IMR-90 (cell line): ENCODE results near the gene SULT1C4. TPM values are rescaled to one million over a fixed set of nuclear protein-coding genes. Genes with fewer than 3 reads are reported as not detected.

ENCODE experiments used
- ATAC-seq: fragments of 200-7000 bp; cut with Tn5 transposase; 2 replicates; pipeline ENCODE4 v1.9.1; 2020; ENCODE audit warnings: low read depth, mild to moderate bottlenecking, moderate library complexity
- BruUV-seq: library from RNA; stranded (reverse); fragments of 400-500 nt; replicated peaks from 2 replicates; lab custom pipeline; 2021; lab: Mats Ljungman, UMichigan
- CTCF ChIA-PET: fragments of 300-600 bp; formaldehyde crosslinking; extraction: SDS; loops from one replicate; lab custom pipeline; 2021; ENCODE audit warnings: antibody characterized with exemption; lab: Yijun Ruan, JAX
- POLR2A ChIA-PET: fragments of 300-600 bp; sonication (Branson Sonifier 250); formaldehyde crosslinking; loops from one replicate; lab custom pipeline; 2022; ENCODE audit warnings: antibody characterized with exemption; ENCODE audit not compliant: unreplicated experiment; lab: Charles Lee
- DNase-seq: peaks from one replicate; pipeline ENCODE4 v3.0.0; 2013
- H2AFZ ChIP-seq: replicated peaks from 2 replicates; pipeline ENCODE3; 2013; ENCODE audit warnings: low read length, mild to moderate bottlenecking; ENCODE audit not compliant: poor library complexity
- H2AK5ac ChIP-seq: 2 replicates; pipeline ENCODE4 v1.6.1; 2013; ENCODE audit warnings: low read depth, low read length, inconsistent platforms
- H2AK9ac ChIP-seq: replicated peaks from 2 replicates; pipeline ENCODE3; 2013; ENCODE audit warnings: mild to moderate bottlenecking, low read depth, low read length, moderate library complexity; ENCODE audit not compliant: poor library complexity
- H2BK120ac ChIP-seq: 2 replicates; pipeline ENCODE4 v1.6.1; 2013; ENCODE audit warnings: low read depth, low read length, inconsistent platforms
- H2BK15ac ChIP-seq: 3 replicates; pipeline ENCODE4 v1.6.1; 2013; ENCODE audit warnings: low read depth, low read length, inconsistent platforms
- H2BK20ac ChIP-seq: 2 replicates; pipeline ENCODE4 v1.6.1; 2013; ENCODE audit warnings: low read depth, mild to moderate bottlenecking, inconsistent platforms, low read length, moderate library complexity
- H2BK5ac ChIP-seq: 2 replicates; pipeline ENCODE4 v1.6.1; 2013; ENCODE audit warnings: mild to moderate bottlenecking, low read depth, low read length, inconsistent platforms; ENCODE audit not compliant: poor library complexity, severe bottlenecking
- H3K14ac ChIP-seq: replicated peaks from 2 replicates; pipeline ENCODE4 v1.6.1; 2013; ENCODE audit warnings: low read depth, low read length, inconsistent platforms
- H3K18ac ChIP-seq: 2 replicates; pipeline ENCODE4 v1.6.1; 2013; ENCODE audit warnings: low read depth, low read length, control low read depth
- H3K23ac ChIP-seq: 2 replicates; pipeline ENCODE4 v1.6.1; 2013; ENCODE audit warnings: low read depth, low read length, inconsistent platforms
- H3K27ac ChIP-seq: 2 replicates; pipeline ENCODE4 v1.5.1; 2013; ENCODE audit warnings: mild to moderate bottlenecking, control low read depth, low read length; ENCODE audit not compliant: insufficient read depth
- H3K27me3 ChIP-seq: 2 replicates; pipeline ENCODE4 v1.6.1; 2013; ENCODE audit warnings: low read length; ENCODE audit not compliant: control insufficient read depth, insufficient read depth
- H3K36me3 ChIP-seq: 2 replicates; pipeline ENCODE4 v1.6.1; 2013; ENCODE audit warnings: low read length, mixed read lengths; ENCODE audit not compliant: control insufficient read depth, insufficient read depth
- H3K4ac ChIP-seq: 2 replicates; pipeline ENCODE4 v1.6.1; 2013; ENCODE audit warnings: low read depth, low read length, inconsistent platforms
- H3K4me1 ChIP-seq: 2 replicates; pipeline ENCODE4 v1.6.1; 2013; ENCODE audit warnings: low read length, mixed read lengths; ENCODE audit not compliant: control insufficient read depth, insufficient read depth
- H3K4me2 ChIP-seq: 2 replicates; pipeline ENCODE4 v1.6.1; 2013; ENCODE audit warnings: low read depth, mild to moderate bottlenecking, control low read depth, low read length, moderate library complexity
- H3K4me3 ChIP-seq: 2 replicates; pipeline ENCODE4 v1.5.1; 2013; ENCODE audit warnings: low read depth, mild to moderate bottlenecking, control low read depth, low read length, moderate library complexity; ENCODE audit not compliant: insufficient read depth
- H3K56ac ChIP-seq: 2 replicates; pipeline ENCODE4 v1.6.1; 2013; ENCODE audit warnings: low read length, inconsistent platforms; ENCODE audit not compliant: insufficient read depth; ENCODE audit errors: extremely low read depth
- H3K79me1 ChIP-seq, 2 experiments: 2 replicates each; pipeline ENCODE4 v1.6.1; 2013; ENCODE audit warnings: low read length in 2 of 2, inconsistent platforms in 1 of 2, low read depth in 1 of 2
- H3K9ac ChIP-seq: 2 replicates; pipeline ENCODE4 v1.6.1; 2013; ENCODE audit warnings: low read depth, low read length, control low read depth
- H3K9me1 ChIP-seq: 2 replicates; pipeline ENCODE4 v1.6.1; 2013; ENCODE audit warnings: low read length, inconsistent platforms; ENCODE audit not compliant: insufficient read depth
- H3K9me3 ChIP-seq: 2 replicates; pipeline ENCODE4 v1.6.1; 2013; ENCODE audit warnings: low read length; ENCODE audit not compliant: control insufficient read depth, insufficient read depth
- H4K20me1 ChIP-seq: 2 replicates; pipeline ENCODE4 v1.6.1; 2013; ENCODE audit warnings: low read length, inconsistent platforms; ENCODE audit not compliant: insufficient read depth
- H4K5ac ChIP-seq: 2 replicates; pipeline ENCODE4 v1.6.1; 2013; ENCODE audit warnings: mild to moderate bottlenecking, low read depth, low read length, control low read depth
- H4K8ac ChIP-seq, 2 experiments: 2 replicates each; pipeline ENCODE4 v1.6.1; 2013; ENCODE audit warnings: low read depth in 2 of 2, low read length in 2 of 2, control low read depth in 1 of 2, inconsistent platforms in 1 of 2
- H4K91ac ChIP-seq: 2 replicates; pipeline ENCODE4 v1.6.1; 2013; ENCODE audit warnings: low read depth, low read length, inconsistent platforms; ENCODE audit not compliant: insufficient read depth
- RFX5 ChIP-seq: IDR thresholded peaks from 2 replicates; pipeline ENCODE4 v1.8.0; 2012; ENCODE audit warnings: low read depth, mild to moderate bottlenecking, low read length, moderate library complexity
- WGBS, 2 experiments: methylation state at CpG; one replicate each; pipeline versions ENCODE4 v1.1.5 to v1.1.7; 2013; ENCODE audit warnings: missing lambda C conversion rate in 2 of 2; ENCODE audit not compliant: insufficient read length in 1 of 2; ENCODE audit errors: extremely low coverage in 2 of 2; 5-methylcytosine and 5-hydroxymethylcytosine counted together
- dilution Hi-C: fragments of 300-500 bp; cut with HindIII; formaldehyde crosslinking; loops from one replicate; pipeline ENCODE4 v1.14.3; 2018; ENCODE audit warnings: low sequenced_read_pairs; ENCODE audit not compliant: unreplicated experiment
- in situ Hi-C: fragments of 300-500 bp; cut with MboI; formaldehyde crosslinking; loops from 3 replicates; pipeline ENCODE4 v1.14.3; 2019; ENCODE audit warnings: low sequenced_read_pairs, inconsistent platforms, mixed read lengths
- intact Hi-C: fragments of 100-400 bp; cut with micrococcal nuclease; formaldehyde crosslinking; loops from 2 replicates; pipeline ENCODE4 v1.10.0; 2022
- polyA plus RNA-seq, 3 experiments: library from polyadenylated mRNA; depleted of rRNA; stranded (reverse); fragments of >200 nt; gene quantifications; 2 replicates each; pipeline ENCODE4 v1.2.3, GENCODE V29; 2012; ENCODE audit warnings: low replicate concordance in 1 of 3
- total RNA-seq: library from RNA; depleted of rRNA; stranded (reverse); fragments of >200 nt; gene quantifications from 2 replicates; pipeline ENCODE4 v1.2.3, GENCODE V29; 2012

Gene SULT1C4
- total and polyA plus RNA-seq, 2 of the 4 experiments (the other 2 are of a cell fraction) = 0.36 to 0.50 TPM

- H3K23ac ChIP-seq = no peak overlapping the region
- dilution Hi-C loops = no loop called here
- TF ChIP-seq RFX5 = no peak
- H3K4me1 ChIP-seq = no peaks in the 10 kb centered on the region
- no peak overlapping the region for H3K14ac ChIP-seq
- in situ Hi-C loops = no loop called here
- no peak overlapping the region for H2BK5ac ChIP-seq
- 80% methylated on average over 2 of the region's 3 CpGs; no CpG with 5 or more reads in 1 of the 2 experiments for WGBS, 2 experiments
- H2BK20ac ChIP-seq = no peak overlapping the region
- H4K91ac ChIP-seq = no peak overlapping the region
- no peak overlapping the region for H3K4me2 ChIP-seq
- H3K56ac ChIP-seq = no peak overlapping the region
- BruUV-seq = no TSS peak
- no peak for DNase-seq
- ChIA-PET POLR2A (no interaction called here), CTCF (no interaction called here)
- no peak overlapping the region for H3K4me3 ChIP-seq
- no peaks in the 10 kb centered on the region for H3K36me3 ChIP-seq
- intact Hi-C loops = no loop called here
- H3K9me3 ChIP-seq = no peaks in the 10 kb centered on the region
- no peak overlapping the region for H3K4ac ChIP-seq
- no peak overlapping the region for H2AK5ac ChIP-seq
- H3K27me3 ChIP-seq = peaks cover 28% of the 10 kb centered on the region
- no peak overlapping the region for H3K9ac ChIP-seq
- no peak overlapping the region for H3K27ac ChIP-seq
- no peak overlapping the region for H2BK120ac ChIP-seq
- no peak overlapping the region for H2BK15ac ChIP-seq
- H4K5ac ChIP-seq = no peak overlapping the region
- H4K8ac ChIP-seq = no peak overlapping the region
- no peak overlapping the region for H2AK9ac ChIP-seq
- no peaks in the 10 kb centered on the region for H3K9me1 ChIP-seq
- H3K79me1 ChIP-seq = no peaks in the 10 kb centered on the region
- H4K20me1 ChIP-seq = no peaks in the 10 kb centered on the region
- H3K18ac ChIP-seq = no peak overlapping the region
- no peak overlapping the region for H2AFZ ChIP-seq
- no peak for ATAC-seq
These were observed 31.8 kb upstream of the SULT1C4 start for GRCh38 chr2:108345951-108346350.
